ENCODE measurements around the gene SEMA3F.

DNA sequence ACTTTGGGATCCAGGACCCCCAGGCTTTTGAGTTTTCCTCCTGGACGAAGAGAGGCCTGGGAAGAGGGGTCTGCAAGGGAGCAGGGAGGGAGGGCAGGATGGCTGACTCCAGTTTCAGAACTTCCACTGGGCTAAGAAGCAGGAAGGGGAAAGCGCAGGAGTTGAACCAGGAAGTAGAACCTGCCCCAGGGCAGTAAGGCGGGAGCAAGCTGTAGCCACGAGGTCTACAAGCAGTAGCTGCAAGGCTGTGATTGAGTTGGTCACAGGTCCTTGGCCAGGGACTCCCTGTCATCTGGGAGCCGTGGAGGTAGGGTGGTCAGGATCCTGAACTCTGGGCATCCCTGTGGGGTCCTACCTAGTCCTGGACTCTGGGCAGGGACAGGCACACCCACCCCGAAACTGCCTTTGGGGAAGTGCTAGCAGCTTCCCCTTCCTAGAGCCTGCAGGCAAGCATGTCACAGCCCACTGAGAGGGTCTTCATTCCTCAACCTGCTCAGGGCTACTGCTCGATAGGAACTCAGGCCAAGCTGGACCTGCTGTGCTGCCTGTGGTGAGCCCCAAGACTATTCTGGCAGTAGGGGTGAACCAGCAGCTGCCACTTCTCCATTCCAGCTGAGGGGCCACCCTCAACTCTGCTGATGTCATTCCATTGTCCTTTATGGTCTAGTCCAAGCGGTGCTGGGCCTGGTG, 75.1 kb downstream of the SEMA3F start:
- TF ChIP-seq, protein P1, sequence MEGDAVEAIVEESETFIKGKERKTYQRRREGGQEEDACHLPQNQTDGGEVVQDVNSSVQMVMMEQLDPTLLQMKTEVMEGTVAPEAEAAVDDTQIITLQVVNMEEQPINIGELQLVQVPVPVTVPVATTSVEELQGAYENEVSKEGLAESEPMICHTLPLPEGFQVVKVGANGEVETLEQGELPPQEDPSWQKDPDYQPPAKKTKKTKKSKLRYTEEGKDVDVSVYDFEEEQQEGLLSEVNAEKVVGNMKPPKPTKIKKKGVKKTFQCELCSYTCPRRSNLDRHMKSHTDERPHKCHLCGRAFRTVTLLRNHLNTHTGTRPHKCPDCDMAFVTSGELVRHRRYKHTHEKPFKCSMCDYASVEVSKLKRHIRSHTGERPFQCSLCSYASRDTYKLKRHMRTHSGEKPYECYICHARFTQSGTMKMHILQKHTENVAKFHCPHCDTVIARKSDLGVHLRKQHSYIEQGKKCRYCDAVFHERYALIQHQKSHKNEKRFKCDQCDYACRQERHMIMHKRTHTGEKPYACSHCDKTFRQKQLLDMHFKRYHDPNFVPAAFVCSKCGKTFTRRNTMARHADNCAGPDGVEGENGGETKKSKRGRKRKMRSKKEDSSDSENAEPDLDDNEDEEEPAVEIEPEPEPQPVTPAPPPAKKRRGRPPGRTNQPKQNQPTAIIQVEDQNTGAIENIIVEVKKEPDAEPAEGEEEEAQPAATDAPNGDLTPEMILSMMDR (IDR thresholded peaks at IDR 0.05; ENCODE audit: borderline replicate concordance, extremely low read depth, low read length, poor library complexity, severe bottlenecking) = no peak
- TF ChIP-seq EZH2 (IDR thresholded peaks at IDR 0.05; ENCODE audit: borderline replicate concordance, low read depth, low read length, severe bottlenecking) = no peak

Measured in DND-41 (cell line).